IMR-90 (cell line): ENCODE data around the gene APPBP2. TPM values are rescaled to one million over a fixed set of nuclear protein-coding genes. Genes with fewer than 3 reads are reported as not detected.

ENCODE experiments used
- ATAC-seq: fragments of 200-7000 bp; cut with Tn5 transposase; 2 replicates; pipeline ENCODE4 v1.9.1; 2020; ENCODE audit warnings: low read depth, mild to moderate bottlenecking, moderate library complexity
- BruUV-seq: library from RNA; stranded (reverse); fragments of 400-500 nt; replicated peaks from 2 replicates; lab custom pipeline; 2021; lab: Mats Ljungman, UMichigan
- CTCF ChIA-PET: fragments of 300-600 bp; formaldehyde crosslinking; extraction: SDS; loops from one replicate; lab custom pipeline; 2021; ENCODE audit warnings: antibody characterized with exemption; lab: Yijun Ruan, JAX
- POLR2A ChIA-PET: fragments of 300-600 bp; sonication (Branson Sonifier 250); formaldehyde crosslinking; loops from one replicate; lab custom pipeline; 2022; ENCODE audit warnings: antibody characterized with exemption; ENCODE audit not compliant: unreplicated experiment; lab: Charles Lee
- DNase-seq: peaks from one replicate; pipeline ENCODE4 v3.0.0; 2013
- H2AFZ ChIP-seq: replicated peaks from 2 replicates; pipeline ENCODE3; 2013; ENCODE audit warnings: low read length, mild to moderate bottlenecking; ENCODE audit not compliant: poor library complexity
- H2AK5ac ChIP-seq: 2 replicates; pipeline ENCODE4 v1.6.1; 2013; ENCODE audit warnings: low read depth, low read length, inconsistent platforms
- H2AK9ac ChIP-seq: replicated peaks from 2 replicates; pipeline ENCODE3; 2013; ENCODE audit warnings: mild to moderate bottlenecking, low read depth, low read length, moderate library complexity; ENCODE audit not compliant: poor library complexity
- H2BK120ac ChIP-seq: 2 replicates; pipeline ENCODE4 v1.6.1; 2013; ENCODE audit warnings: low read depth, low read length, inconsistent platforms
- H2BK15ac ChIP-seq: 3 replicates; pipeline ENCODE4 v1.6.1; 2013; ENCODE audit warnings: low read depth, low read length, inconsistent platforms
- H2BK20ac ChIP-seq: 2 replicates; pipeline ENCODE4 v1.6.1; 2013; ENCODE audit warnings: low read depth, mild to moderate bottlenecking, inconsistent platforms, low read length, moderate library complexity
- H2BK5ac ChIP-seq: 2 replicates; pipeline ENCODE4 v1.6.1; 2013; ENCODE audit warnings: mild to moderate bottlenecking, low read depth, low read length, inconsistent platforms; ENCODE audit not compliant: poor library complexity, severe bottlenecking
- H3K14ac ChIP-seq: replicated peaks from 2 replicates; pipeline ENCODE4 v1.6.1; 2013; ENCODE audit warnings: low read depth, low read length, inconsistent platforms
- H3K18ac ChIP-seq: 2 replicates; pipeline ENCODE4 v1.6.1; 2013; ENCODE audit warnings: low read depth, low read length, control low read depth
- H3K23ac ChIP-seq: 2 replicates; pipeline ENCODE4 v1.6.1; 2013; ENCODE audit warnings: low read depth, low read length, inconsistent platforms
- H3K27ac ChIP-seq: 2 replicates; pipeline ENCODE4 v1.5.1; 2013; ENCODE audit warnings: mild to moderate bottlenecking, control low read depth, low read length; ENCODE audit not compliant: insufficient read depth
- H3K27me3 ChIP-seq: 2 replicates; pipeline ENCODE4 v1.6.1; 2013; ENCODE audit warnings: low read length; ENCODE audit not compliant: control insufficient read depth, insufficient read depth
- H3K36me3 ChIP-seq: 2 replicates; pipeline ENCODE4 v1.6.1; 2013; ENCODE audit warnings: low read length, mixed read lengths; ENCODE audit not compliant: control insufficient read depth, insufficient read depth
- H3K4ac ChIP-seq: 2 replicates; pipeline ENCODE4 v1.6.1; 2013; ENCODE audit warnings: low read depth, low read length, inconsistent platforms
- H3K4me1 ChIP-seq: 2 replicates; pipeline ENCODE4 v1.6.1; 2013; ENCODE audit warnings: low read length, mixed read lengths; ENCODE audit not compliant: control insufficient read depth, insufficient read depth
- H3K4me2 ChIP-seq: 2 replicates; pipeline ENCODE4 v1.6.1; 2013; ENCODE audit warnings: low read depth, mild to moderate bottlenecking, control low read depth, low read length, moderate library complexity
- H3K4me3 ChIP-seq: 2 replicates; pipeline ENCODE4 v1.5.1; 2013; ENCODE audit warnings: low read depth, mild to moderate bottlenecking, control low read depth, low read length, moderate library complexity; ENCODE audit not compliant: insufficient read depth
- H3K56ac ChIP-seq: 2 replicates; pipeline ENCODE4 v1.6.1; 2013; ENCODE audit warnings: low read length, inconsistent platforms; ENCODE audit not compliant: insufficient read depth; ENCODE audit errors: extremely low read depth
- H3K79me1 ChIP-seq, 2 experiments: 2 replicates each; pipeline ENCODE4 v1.6.1; 2013; ENCODE audit warnings: low read length in 2 of 2, inconsistent platforms in 1 of 2, low read depth in 1 of 2
- H3K9ac ChIP-seq: 2 replicates; pipeline ENCODE4 v1.6.1; 2013; ENCODE audit warnings: low read depth, low read length, control low read depth
- H3K9me1 ChIP-seq: 2 replicates; pipeline ENCODE4 v1.6.1; 2013; ENCODE audit warnings: low read length, inconsistent platforms; ENCODE audit not compliant: insufficient read depth
- H3K9me3 ChIP-seq: 2 replicates; pipeline ENCODE4 v1.6.1; 2013; ENCODE audit warnings: low read length; ENCODE audit not compliant: control insufficient read depth, insufficient read depth
- H4K20me1 ChIP-seq: 2 replicates; pipeline ENCODE4 v1.6.1; 2013; ENCODE audit warnings: low read length, inconsistent platforms; ENCODE audit not compliant: insufficient read depth
- H4K5ac ChIP-seq: 2 replicates; pipeline ENCODE4 v1.6.1; 2013; ENCODE audit warnings: mild to moderate bottlenecking, low read depth, low read length, control low read depth
- H4K8ac ChIP-seq, 2 experiments: 2 replicates each; pipeline ENCODE4 v1.6.1; 2013; ENCODE audit warnings: low read depth in 2 of 2, low read length in 2 of 2, control low read depth in 1 of 2, inconsistent platforms in 1 of 2
- H4K91ac ChIP-seq: 2 replicates; pipeline ENCODE4 v1.6.1; 2013; ENCODE audit warnings: low read depth, low read length, inconsistent platforms; ENCODE audit not compliant: insufficient read depth
- CEBPB ChIP-seq: IDR thresholded peaks from 2 replicates; pipeline ENCODE4 v1.6.1; 2012; ENCODE audit warnings: low read depth, low read length, improper control_type of control experiment
- WGBS, 2 experiments: methylation state at CpG; one replicate each; pipeline versions ENCODE4 v1.1.5 to v1.1.7; 2013; ENCODE audit warnings: missing lambda C conversion rate in 2 of 2; ENCODE audit not compliant: insufficient read length in 1 of 2; ENCODE audit errors: extremely low coverage in 2 of 2; 5-methylcytosine and 5-hydroxymethylcytosine counted together
- dilution Hi-C: fragments of 300-500 bp; cut with HindIII; formaldehyde crosslinking; loops from one replicate; pipeline ENCODE4 v1.14.3; 2018; ENCODE audit warnings: low sequenced_read_pairs; ENCODE audit not compliant: unreplicated experiment
- in situ Hi-C: fragments of 300-500 bp; cut with MboI; formaldehyde crosslinking; loops from 3 replicates; pipeline ENCODE4 v1.14.3; 2019; ENCODE audit warnings: low sequenced_read_pairs, inconsistent platforms, mixed read lengths
- intact Hi-C: fragments of 100-400 bp; cut with micrococcal nuclease; formaldehyde crosslinking; loops from 2 replicates; pipeline ENCODE4 v1.10.0; 2022
- polyA plus RNA-seq, 3 experiments: library from polyadenylated mRNA; depleted of rRNA; stranded (reverse); fragments of >200 nt; gene quantifications; 2 replicates each; pipeline ENCODE4 v1.2.3, GENCODE V29; 2012; ENCODE audit warnings: low replicate concordance in 1 of 3
- total RNA-seq: library from RNA; depleted of rRNA; stranded (reverse); fragments of >200 nt; gene quantifications from 2 replicates; pipeline ENCODE4 v1.2.3, GENCODE V29; 2012
- TF ChIP-seq, protein P1 (sequence below): fragments of 150-350 bp; IDR thresholded peaks from 2 replicates; pipeline ENCODE4 v1.6.1; 2016; ENCODE audit warnings: low read depth, mild to moderate bottlenecking, low read length, moderate library complexity, borderline replicate concordance

APPBP2 gene
- total and polyA plus RNA-seq, 2 of the 4 experiments (the other 2 are of a cell fraction), result 12.3 to 93.9 TPM

DNA sequence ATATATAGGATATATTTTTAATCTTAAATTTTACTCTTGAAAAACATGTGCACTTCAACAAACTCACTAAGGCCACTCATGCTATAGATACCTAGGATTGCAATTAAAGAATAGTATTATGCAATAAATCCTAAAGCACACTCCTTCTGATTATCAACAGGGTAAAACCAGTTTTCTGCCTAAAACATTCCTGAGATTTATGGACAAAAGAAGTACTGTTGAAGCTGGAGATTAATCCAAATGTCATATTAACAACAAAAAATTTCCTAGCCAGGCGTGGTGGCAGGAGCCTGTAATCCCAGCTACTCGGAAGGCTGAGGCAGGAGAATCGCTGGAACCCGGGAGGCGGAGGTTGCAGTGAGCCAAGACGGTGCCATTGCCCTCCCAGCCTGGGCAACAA is 82.3 kb downstream of the APPBP2 start:
- 93% methylated on average over 3 of the region's 6 CpGs; no CpG with 5 or more reads in 1 of the 2 experiments for WGBS, 2 experiments
- in situ Hi-C loops, result no loop called here
- CTCF ChIA-PET, result no interaction called here

More for the DNA sequence above, 82.3 kb downstream of the APPBP2 start:
- no peak overlapping the region for H2BK20ac ChIP-seq
- no peak overlapping the region for H2BK5ac ChIP-seq
- H3K4me3 ChIP-seq, result no peak overlapping the region
- no peak overlapping the region for H3K4ac ChIP-seq
- TF ChIP-seq CEBPB, result peak; percentile 42; the same call in 1 of the 2 replicates
- TF ChIP-seq, protein P1, sequence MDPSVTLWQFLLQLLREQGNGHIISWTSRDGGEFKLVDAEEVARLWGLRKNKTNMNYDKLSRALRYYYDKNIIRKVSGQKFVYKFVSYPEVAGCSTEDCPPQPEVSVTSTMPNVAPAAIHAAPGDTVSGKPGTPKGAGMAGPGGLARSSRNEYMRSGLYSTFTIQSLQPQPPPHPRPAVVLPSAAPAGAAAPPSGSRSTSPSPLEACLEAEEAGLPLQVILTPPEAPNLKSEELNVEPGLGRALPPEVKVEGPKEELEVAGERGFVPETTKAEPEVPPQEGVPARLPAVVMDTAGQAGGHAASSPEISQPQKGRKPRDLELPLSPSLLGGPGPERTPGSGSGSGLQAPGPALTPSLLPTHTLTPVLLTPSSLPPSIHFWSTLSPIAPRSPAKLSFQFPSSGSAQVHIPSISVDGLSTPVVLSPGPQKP, result no peak
- H3K9me1 ChIP-seq, result no peaks in the 10 kb centered on the region; the same call in 1 of the 2 replicates
- no peaks in the 10 kb centered on the region for H3K9me3 ChIP-seq
- POLR2A ChIA-PET, result no interaction called here
- H4K91ac ChIP-seq, result no peak overlapping the region
- H3K4me1 ChIP-seq, result no peaks in the 10 kb centered on the region; the same call in 1 of the 2 replicates
- DNase-seq (no peak), ATAC-seq (no peak)
- peaks cover 7% of the 10 kb centered on the region for H3K36me3 ChIP-seq
- H2BK15ac ChIP-seq, result no peak overlapping the region
- H2AK9ac ChIP-seq, result no peak overlapping the region
- dilution Hi-C loops (no loop called here), intact Hi-C loops (loop anchor here (5.0 kb wide), 1 partner anchor 194 kb away; no protein-coding TSS in a partner anchor)
- no peak overlapping the region for H3K4me2 ChIP-seq
- no peak overlapping the region for H3K18ac ChIP-seq
- no peak overlapping the region for H4K8ac ChIP-seq
- BruUV-seq, result no TSS peak
- H3K23ac ChIP-seq, result no peak overlapping the region
- H3K27ac ChIP-seq, result no peak overlapping the region
- H2AFZ ChIP-seq, result no peak overlapping the region
- H4K5ac ChIP-seq, result no peak overlapping the region
- no peak overlapping the region for H2AK5ac ChIP-seq
- no peak overlapping the region for H2BK120ac ChIP-seq
- H3K9ac ChIP-seq, result no peak overlapping the region
- H3K27me3 ChIP-seq, result no peaks in the 10 kb centered on the region
- H4K20me1 ChIP-seq, result no peaks in the 10 kb centered on the region; the same call in 1 of the 2 replicates
- H3K14ac ChIP-seq, result no peak overlapping the region
- peaks cover 0 to 3% of the 10 kb centered on the region in 2 experiments; a peak in 1 of 4 replicates for H3K79me1 ChIP-seq
- no peak overlapping the region for H3K56ac ChIP-seq
